ENCODE measurements around the gene CSNK1G1. TPM values are rescaled to one million over a fixed set of nuclear protein-coding genes. Genes with fewer than 3 reads are reported as not detected.

CSNK1G1 gene
- total and polyA plus RNA-seq, 2 of the 8 experiments (the other 6 are each of a cell fraction or from before 2014, with no cell fraction given): 6.0 to 12.9 TPM

DNA sequence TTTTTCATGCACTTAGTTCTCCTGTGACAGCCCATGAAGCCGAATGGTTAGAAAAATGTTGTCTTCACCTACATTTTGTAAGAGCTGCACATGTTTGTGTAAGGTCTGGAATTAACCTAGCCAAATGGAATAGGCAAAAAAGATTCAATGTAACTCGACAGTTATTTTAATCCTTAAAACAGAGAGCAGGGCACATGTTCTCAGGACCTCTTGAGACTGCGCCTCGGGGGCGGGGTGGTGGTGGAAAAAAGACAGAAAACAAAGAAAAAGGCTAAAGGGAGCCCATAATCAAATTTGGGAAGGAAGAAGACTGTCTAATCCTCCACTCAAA lies 702 bp upstream of the CSNK1G1 start:
- H3K9ac ChIP-seq (replicated peaks in 1 of 4; ENCODE audit: extremely low read depth in 1 of 4, low read depth in 3 of 4, low read length in 3 of 4): no peak overlapping the region
- H3K4me3 ChIP-seq (ENCODE audit: extremely low read depth in 1 of 4, insufficient read depth in 2 of 4, low read depth in 3 of 4, low read length in 4 of 4): peak overlapping the region; percentile 68 to 95 (median 80); a peak in 6 of 8 replicates
- H3K23ac ChIP-seq (ENCODE audit: insufficient read length): no peak overlapping the region
- peaks cover 0 to 2% (median 0%) of the 10 kb centered on the region in 4 experiments; a peak in 2 of 7 replicates for H3K4me1 ChIP-seq (replicated peaks in 1 of 4; ENCODE audit: control insufficient read depth in 3 of 4, insufficient read depth in 4 of 4, low read length in 3 of 4)
- TF ChIP-seq RNF2 (IDR thresholded peaks at IDR 0.05; ENCODE audit: borderline replicate concordance, low read depth, low read length, missing control alignments, poor library complexity, severe bottlenecking): no peak
- no peak for TF ChIP-seq TEAD4 (IDR thresholded peaks at IDR 0.05; ENCODE audit: low read depth, low read length)
- TF ChIP-seq ZNF274 (IDR thresholded peaks at IDR 0.05; ENCODE audit: borderline replicate concordance, extremely low read depth, low read length): no peak
- H3K79me2 ChIP-seq (ENCODE audit: control insufficient read depth in 1 of 2, insufficient read depth in 2 of 2, low read length in 2 of 2): peaks cover 0 to 29% of the 10 kb centered on the region in 2 experiments; a peak in 3 of 4 replicates
- no peak overlapping the region for H3K56ac ChIP-seq (replicated peaks; ENCODE audit: insufficient read length, low read depth, low read length)
- no peaks in the 10 kb centered on the region for H3K27me3 ChIP-seq (replicated peaks in 1 of 4; ENCODE audit: control insufficient read depth in 3 of 4, extremely low read depth in 1 of 4, insufficient read depth in 3 of 4, low read length in 3 of 4)
- H3K36me3 ChIP-seq (ENCODE audit: control insufficient read depth in 2 of 4, insufficient read depth in 4 of 4, low read length in 3 of 4): peaks cover 0 to 9% (median 0%) of the 10 kb centered on the region in 4 experiments; a peak in 2 of 8 replicates
- DNase-seq (ENCODE audit: low read depth in 1 of 2, low spot score in 2 of 2) (no peak), FAIRE-seq (no peak)
- H4K91ac ChIP-seq (replicated peaks; ENCODE audit: insufficient read length, low read length): no peak overlapping the region
- H2BK20ac ChIP-seq (ENCODE audit: low read length): no peak overlapping the region
- H4K20me1 ChIP-seq (replicated peaks in 1 of 2; ENCODE audit: control insufficient read depth in 1 of 2, insufficient read depth in 2 of 2, low read length in 2 of 2): no peaks in the 10 kb centered on the region
- H4K5ac ChIP-seq (ENCODE audit: insufficient read length, low read depth, low read length): no peak overlapping the region
- no peak overlapping the region for H3K14ac ChIP-seq (ENCODE audit: insufficient read length)
- H3K23me2 ChIP-seq (ENCODE audit: low read depth, low read length): peaks cover 2% of the 10 kb centered on the region; the same call in 1 of the 2 replicates
- CTCF ChIA-PET (ENCODE audit: partially characterized antibody): interaction anchor here (1.0 to 1.9 kb wide), 2 partner anchors 16 to 38 kb away, joined by 3 to 4 read pairs; no protein-coding TSS in a partner anchor
- no peak overlapping the region for H2BK12ac ChIP-seq (ENCODE audit: low read depth, low read length)
- POLR2A ChIA-PET (ENCODE audit: partially characterized antibody): interaction anchor here (0.6 to 1.0 kb wide), 6 partner anchors 9 to 193 kb away, joined by 3 to 4 read pairs (median 3); partner anchors contain the start of gene PPIB
- WGBS, 2 experiments (ENCODE audit: extremely low coverage in 1 of 2, insufficient coverage in 1 of 2, insufficient read length in 1 of 2, insufficient replicate concordance in 2 of 2, low coverage in 1 of 2, low lambda C conversion rate in 2 of 2, missing lambda C conversion rate in 1 of 2): 67% methylated on average over 5 of the region's 5 CpGs; no CpG with 5 or more reads in 1 of the 2 experiments
- H2BK5ac ChIP-seq (ENCODE audit: low read depth, low read length): no peak overlapping the region
- H3K79me1 ChIP-seq (ENCODE audit: low read depth, low read length): no peaks in the 10 kb centered on the region
- H3K4ac ChIP-seq (replicated peaks; ENCODE audit: insufficient read length, low read depth, low read length): no peak overlapping the region
- no peak overlapping the region for H2AFZ ChIP-seq (ENCODE audit: low read length)
- H2BK120ac ChIP-seq (replicated peaks; ENCODE audit: low read depth, low read length): no peak overlapping the region
- H4K8ac ChIP-seq (ENCODE audit: extremely low read depth, insufficient read depth, low read length): no peak overlapping the region
- peak overlapping the region; percentile 79 to 90 for H3K4me2 ChIP-seq (ENCODE audit: insufficient read depth in 1 of 2, low read depth in 2 of 2, low read length in 2 of 2)
- no peak overlapping the region for H3K27ac ChIP-seq (ENCODE audit: low read depth, low read length)
- no peak overlapping the region for H2AK5ac ChIP-seq (ENCODE audit: low read depth, low read length)
- no peaks in the 10 kb centered on the region for H3K9me3 ChIP-seq (ENCODE audit: insufficient read depth in 2 of 2, low read depth in 1 of 2, low read length in 1 of 2)
- no peak overlapping the region for H2BK15ac ChIP-seq (ENCODE audit: low read length)
- H3K18ac ChIP-seq (ENCODE audit: extremely low read depth, low read length): no peak overlapping the region
